ENCODE measurements around the gene FRG1. TPM values are rescaled to one million over a fixed set of nuclear protein-coding genes. Genes with fewer than 3 reads are reported as not detected.
"Not testable (repeated sequence)": the region's sequence is repeated elsewhere in the genome, so short reads cannot be mapped to it uniquely, and the experiment has no call there.

Gene FRG1
- total RNA-seq = 10 to 100 TPM; 69.4 to 69.6 TPM

- CTCF ChIA-PET = interaction anchor here (0.7 kb wide), 1 partner anchor 11 kb away, joined by 3 read pairs; no protein-coding TSS in a partner anchor
- Mint-ChIP-seq H3K27ac (peak within 1 kb of the TSS; percentile 91), H3K27me3 (peaks cover 1% of the 10 kb centered on the region), H3K36me3 (peaks cover 32% of the 10 kb centered on the region), H3K9me3 (peaks cover 18% of the 10 kb centered on the region), H3K4me1 (ENCODE audit: low read depth) (peaks cover 48% of the 10 kb centered on the region), H3K4me3 (peak within 1 kb of the TSS; percentile 90)
- peak; percentile 97 for DNase-seq
- intact Hi-C loops (cut with micrococcal nuclease) = loop anchor here (5.0 kb wide), 1 partner anchor 77 kb away; no protein-coding TSS in a partner anchor
- POLR2A ChIA-PET = no interaction called here
These were observed at the start of gene FRG1 for GRCh38 chr4:189940178-189941004. TSS of gene FRG1 (plus strand) at chr4:189940872. CDS start at chr4:189941010, 138 bp downstream.

- H3K27me3 Mint-ChIP-seq = no peaks in the 10 kb centered on the region
- intact Hi-C loops (cut with micrococcal nuclease) = no loop called here
- H3K4me1 Mint-ChIP-seq (ENCODE audit: low read depth) = no peaks in the 10 kb centered on the region
- H3K9me3 Mint-ChIP-seq = no peaks in the 10 kb centered on the region
- POLR2A ChIA-PET = no interaction called here
- H3K36me3 Mint-ChIP-seq = no peaks in the 10 kb centered on the region
- CTCF ChIA-PET = no interaction called here
- H3K27ac Mint-ChIP-seq = no peak overlapping the region
- no peak overlapping the region for H3K4me3 Mint-ChIP-seq
- DNase-seq = no peak
These were observed 43.0 kb upstream of the FRG1 start for GRCh38 chr4:189897667-189898066.

- CTCF ChIA-PET; H3K27me3 Mint-ChIP-seq; H3K27ac Mint-ChIP-seq; H3K36me3 Mint-ChIP-seq; DNase-seq; H3K4me1 Mint-ChIP-seq (ENCODE audit: low read depth); H3K9me3 Mint-ChIP-seq; POLR2A ChIA-PET; H3K4me3 Mint-ChIP-seq; intact Hi-C loops (cut with micrococcal nuclease): not testable (repeated sequence)
These were observed 41.1 kb upstream of the FRG1 start for GRCh38 chr4:189899481-189900015.

DNA sequence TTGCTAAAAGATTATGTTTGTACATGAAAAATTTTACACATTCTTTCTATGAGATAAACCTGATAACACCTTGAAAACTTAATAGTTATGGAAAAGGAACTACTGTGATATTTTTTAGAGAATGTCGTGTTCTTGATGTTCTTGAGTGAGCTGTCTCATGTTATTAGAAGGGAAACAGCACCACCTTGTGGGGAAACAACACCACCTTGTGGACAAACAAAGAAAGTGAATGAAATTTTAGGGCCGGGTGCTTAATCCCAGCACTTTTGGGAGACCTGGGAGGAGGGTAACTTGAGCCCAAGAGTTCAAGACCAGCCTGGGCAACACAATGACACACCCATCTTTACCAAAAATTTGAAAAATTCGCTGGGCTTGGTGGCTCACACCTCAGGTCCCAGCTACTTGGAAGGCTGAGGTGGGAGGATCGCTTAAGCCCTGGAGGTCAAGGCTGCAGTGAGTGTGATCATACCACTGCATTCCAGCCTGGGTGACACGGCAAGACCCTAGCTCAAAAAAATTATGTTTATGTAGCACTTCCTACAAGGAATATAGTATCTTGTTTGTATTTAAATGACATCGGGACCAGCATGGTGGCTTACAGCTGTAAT is 36.1 kb upstream of the FRG1 start:
- POLR2A ChIA-PET; H3K27me3 Mint-ChIP-seq; H3K4me3 Mint-ChIP-seq; H3K27ac Mint-ChIP-seq; H3K4me1 Mint-ChIP-seq (ENCODE audit: low read depth); H3K36me3 Mint-ChIP-seq; H3K9me3 Mint-ChIP-seq: not testable (repeated sequence)
- intact Hi-C loops (cut with micrococcal nuclease) = loop anchor here (1.0 kb wide), 1 partner anchor 111 kb away; no protein-coding TSS in a partner anchor
- DNase-seq = peak; percentile 42
- CTCF ChIA-PET = interaction anchor here (0.7 to 2.0 kb wide), 6 partner anchors 10 to 362 kb away, joined by 3 to 9 read pairs (median 3); no protein-coding TSS in a partner anchor

GRCh38 chr4:189912170-189912569 is 28.5 kb upstream of the FRG1 start:
- Mint-ChIP-seq H3K9me3 (no peaks in the 10 kb centered on the region), H3K27me3 (peaks cover 6% of the 10 kb centered on the region), H3K4me3 (no peak overlapping the region), H3K27ac (no peak overlapping the region), H3K4me1 (ENCODE audit: low read depth) (no peaks in the 10 kb centered on the region), H3K36me3 (peaks cover 5% of the 10 kb centered on the region)
- ChIA-PET CTCF (interaction anchor here (1.5 kb wide), 1 partner anchor 9 kb away, joined by 5 read pairs; no protein-coding TSS in a partner anchor), POLR2A (no interaction called here)
- intact Hi-C loops (cut with micrococcal nuclease) = no loop called here
- DNase-seq = no peak

- no peak for DNase-seq
- Mint-ChIP-seq H3K36me3 (peaks cover 13% of the 10 kb centered on the region), H3K27me3 (no peaks in the 10 kb centered on the region), H3K4me1 (ENCODE audit: low read depth) (no peaks in the 10 kb centered on the region), H3K4me3 (no peak overlapping the region), H3K27ac (no peak overlapping the region), H3K9me3 (peaks cover 24% of the 10 kb centered on the region)
- CTCF ChIA-PET = no interaction called here
- POLR2A ChIA-PET = no interaction called here
- intact Hi-C loops (cut with micrococcal nuclease) = no loop called here
These were observed 23.3 kb upstream of the FRG1 start for GRCh38 chr4:189917161-189917891.

- DNase-seq = no peak
- no peaks in the 10 kb centered on the region for H3K27me3 Mint-ChIP-seq
- no peak overlapping the region for H3K4me3 Mint-ChIP-seq
- intact Hi-C loops (cut with micrococcal nuclease) = no loop called here
- H3K36me3 Mint-ChIP-seq = peaks cover 21% of the 10 kb centered on the region
- H3K4me1 Mint-ChIP-seq (ENCODE audit: low read depth) = no peaks in the 10 kb centered on the region
- peaks cover 28% of the 10 kb centered on the region for H3K9me3 Mint-ChIP-seq
- POLR2A ChIA-PET = no interaction called here
- CTCF ChIA-PET = no interaction called here
- no peak overlapping the region for H3K27ac Mint-ChIP-seq
These were observed 19.6 kb upstream of the FRG1 start for GRCh38 chr4:189921058-189921457.

- Mint-ChIP-seq H3K36me3 (peaks cover 14% of the 10 kb centered on the region), H3K9me3 (peaks cover 13% of the 10 kb centered on the region)
- CTCF ChIA-PET; H3K27ac Mint-ChIP-seq; POLR2A ChIA-PET; DNase-seq; H3K4me3 Mint-ChIP-seq; H3K4me1 Mint-ChIP-seq (ENCODE audit: low read depth); H3K27me3 Mint-ChIP-seq; intact Hi-C loops (cut with micrococcal nuclease): not testable (repeated sequence)
These were observed 13.9 kb upstream of the FRG1 start for GRCh38 chr4:189926742-189927141.

GRCh38 chr4:189941005-189941450 is 356 bp downstream of the FRG1 start:
- Mint-ChIP-seq H3K9me3 (peaks cover 18% of the 10 kb centered on the region), H3K27ac (peak overlapping the region; percentile 91), H3K4me1 (ENCODE audit: low read depth) (peaks cover 54% of the 10 kb centered on the region), H3K27me3 (peaks cover 1% of the 10 kb centered on the region), H3K4me3 (peak overlapping the region; percentile 90), H3K36me3 (peaks cover 37% of the 10 kb centered on the region)
- no peak for DNase-seq
- intact Hi-C loops (cut with micrococcal nuclease) = loop anchor here (5.0 kb wide), 1 partner anchor 76 kb away; no protein-coding TSS in a partner anchor
- CTCF ChIA-PET = interaction anchor here (0.7 kb wide), 1 partner anchor 10 kb away, joined by 3 read pairs; no protein-coding TSS in a partner anchor
- POLR2A ChIA-PET = no interaction called here

DNA sequence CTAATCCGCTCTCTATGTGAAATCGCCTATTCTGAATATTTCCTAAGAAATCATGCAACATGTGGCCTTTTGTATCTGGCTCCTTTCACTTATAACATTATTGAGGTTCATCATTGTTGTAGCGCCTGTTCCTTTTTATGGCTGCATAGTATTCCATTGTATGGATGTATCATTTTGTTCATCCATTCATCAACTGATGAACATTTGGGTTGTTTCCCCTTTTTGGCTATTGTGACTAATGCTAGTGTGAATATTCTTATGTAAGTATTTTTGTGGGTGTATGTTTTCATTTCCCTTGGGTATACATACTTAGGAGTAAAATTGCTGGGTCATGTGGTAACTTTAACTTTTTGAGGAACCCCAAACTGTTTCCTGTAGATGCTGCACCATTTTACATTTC is 1.7 kb downstream of the FRG1 start:
- H3K27ac Mint-ChIP-seq, POLR2A ChIA-PET, CTCF ChIA-PET, H3K27me3 Mint-ChIP-seq, DNase-seq: not testable (repeated sequence)
- peak overlapping the region; percentile 49 for H3K4me3 Mint-ChIP-seq
- H3K36me3 Mint-ChIP-seq = peaks cover 29% of the 10 kb centered on the region
- intact Hi-C loops (cut with micrococcal nuclease) = loop anchor here (5.0 kb wide), 1 partner anchor 75 kb away; no protein-coding TSS in a partner anchor
- H3K9me3 Mint-ChIP-seq = peaks cover 18% of the 10 kb centered on the region
- H3K4me1 Mint-ChIP-seq (ENCODE audit: low read depth) = peaks cover 66% of the 10 kb centered on the region

GRCh38 chr4:189944077-189944476 is 3.4 kb downstream of the FRG1 start:
- Mint-ChIP-seq H3K36me3 (peaks cover 44% of the 10 kb centered on the region), H3K4me1 (ENCODE audit: low read depth) (peaks cover 76% of the 10 kb centered on the region), H3K9me3 (peaks cover 14% of the 10 kb centered on the region)
- DNase-seq, POLR2A ChIA-PET, H3K27ac Mint-ChIP-seq, H3K27me3 Mint-ChIP-seq, CTCF ChIA-PET, H3K4me3 Mint-ChIP-seq: not testable (repeated sequence)
- intact Hi-C loops (cut with micrococcal nuclease) = loop anchor here (5.0 kb wide), 1 partner anchor 73 kb away; no protein-coding TSS in a partner anchor

DNA sequence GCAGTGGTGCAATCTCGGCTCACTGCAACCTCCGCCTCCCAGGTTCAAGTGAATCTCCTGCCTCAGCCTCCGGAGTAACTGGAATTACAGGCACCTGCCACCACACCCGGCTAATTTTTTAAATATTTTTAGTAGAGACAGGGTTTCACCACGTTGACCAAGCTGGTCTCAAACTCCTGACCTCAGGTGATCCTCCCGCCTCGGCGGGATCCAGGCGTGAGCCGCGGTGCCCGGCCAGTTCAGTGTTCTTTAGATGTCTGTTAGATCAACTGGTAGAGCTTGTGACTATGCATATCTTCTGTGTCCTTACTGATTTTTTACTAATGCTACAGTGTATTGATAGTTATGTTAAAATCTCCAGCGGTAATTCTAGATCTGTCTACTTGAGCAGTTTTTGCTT is 6.2 kb downstream of the FRG1 start:
- CTCF ChIA-PET; intact Hi-C loops (cut with micrococcal nuclease); H3K4me3 Mint-ChIP-seq; DNase-seq; H3K27me3 Mint-ChIP-seq; POLR2A ChIA-PET; H3K9me3 Mint-ChIP-seq; H3K27ac Mint-ChIP-seq: not testable (repeated sequence)
- H3K4me1 Mint-ChIP-seq (ENCODE audit: low read depth) = peaks cover 62% of the 10 kb centered on the region
- H3K36me3 Mint-ChIP-seq = peaks cover 42% of the 10 kb centered on the region
